Effector memory CD8-positive, alpha-beta T cell (primary cell): ENCODE results near the gene C1orf159.
"Not testable (repeated sequence)": the region's sequence is repeated elsewhere in the genome, so short reads cannot be mapped to it uniquely, and the experiment has no call there.

Experiments used
- ATAC-seq: fragments of 150-1000 bp; cut with Tn5 transposase; replicated peaks from 2 replicates; pipeline ENCODE4 v1.10.0; 2021; ENCODE audit warnings: mild to moderate bottlenecking, moderate library complexity
- DNase-seq, 3 experiments: peaks; one replicate each; pipeline ENCODE4 v3.0.0; 2021
- H3K27ac Mint-ChIP-seq, 2 donors: one replicate each; pipeline ENCODE4 v1.8.0; 2022; ENCODE audit warnings: mild to moderate bottlenecking in 2 of 2, mixed read lengths in 2 of 2, moderate library complexity in 2 of 2
- H3K27me3 Mint-ChIP-seq, 2 donors: one replicate each; pipeline ENCODE4 v1.8.0; 2022; ENCODE audit warnings: mixed read lengths in 2 of 2
- H3K36me3 Mint-ChIP-seq: one replicate; pipeline ENCODE4 v1.8.0; 2022; ENCODE audit warnings: mild to moderate bottlenecking, moderate library complexity, mixed read lengths; ENCODE audit not compliant: insufficient read depth
- H3K4me1 Mint-ChIP-seq, 2 donors: one replicate each; pipeline ENCODE4 v1.8.0; 2022; ENCODE audit warnings: low read depth in 2 of 2, mixed read lengths in 2 of 2
- H3K4me3 Mint-ChIP-seq, 2 donors: one replicate each; pipeline ENCODE4 v1.8.0; 2022; ENCODE audit warnings: mild to moderate bottlenecking in 2 of 2, mixed read lengths in 2 of 2, moderate library complexity in 2 of 2
- H3K9me3 Mint-ChIP-seq, 2 donors: one replicate each; pipeline ENCODE4 v1.8.0; 2022; ENCODE audit warnings: mixed read lengths in 2 of 2

C1orf159 gene

DNA sequence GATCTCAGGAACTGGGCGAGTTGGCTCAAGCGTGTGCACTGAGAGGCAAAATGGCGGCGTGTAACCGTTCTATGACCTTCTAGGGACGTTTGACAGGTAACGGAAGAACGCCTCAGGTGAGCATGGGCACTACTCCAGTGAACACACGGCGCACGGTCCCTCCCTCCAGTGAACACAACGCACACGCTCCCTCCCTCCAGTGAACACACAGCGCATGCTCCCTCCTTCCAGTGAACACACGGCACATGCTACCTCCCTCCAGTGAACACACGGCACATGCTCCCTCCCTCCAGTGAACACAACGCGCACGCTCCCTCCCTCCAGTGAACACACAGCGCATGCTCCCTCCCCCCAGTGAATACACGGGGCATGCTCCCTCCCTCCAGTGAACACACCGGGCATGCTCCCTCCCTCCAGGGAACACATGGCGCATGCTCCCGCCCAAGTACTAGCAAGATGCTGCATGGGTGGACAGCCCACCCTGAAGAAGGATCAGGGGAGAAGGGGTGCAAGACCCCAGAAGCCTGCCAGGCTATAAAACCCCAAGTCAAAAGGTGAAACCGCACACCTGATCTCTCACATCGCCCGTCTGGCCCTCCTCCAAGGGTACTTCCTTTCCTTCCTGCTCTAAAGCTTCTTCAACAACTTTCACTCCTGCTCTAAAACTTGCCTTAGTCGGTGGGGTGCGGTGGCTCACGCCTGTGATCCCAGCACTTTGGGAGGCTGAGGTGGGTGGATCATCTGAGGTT lies 3.5 kb downstream of the C1orf159 start:
- no peaks in the 10 kb centered on the region for H3K27me3 Mint-ChIP-seq
- ATAC-seq (no peak), DNase-seq (no peak)
- peaks cover 4% of the 10 kb centered on the region for H3K36me3 Mint-ChIP-seq
- no peak overlapping the region for H3K27ac Mint-ChIP-seq
- H3K4me1 Mint-ChIP-seq, result peaks cover 12 to 24% of the 10 kb centered on the region in 2 donors
- H3K9me3 Mint-ChIP-seq, result no peaks in the 10 kb centered on the region
- no peak overlapping the region for H3K4me3 Mint-ChIP-seq

DNA sequence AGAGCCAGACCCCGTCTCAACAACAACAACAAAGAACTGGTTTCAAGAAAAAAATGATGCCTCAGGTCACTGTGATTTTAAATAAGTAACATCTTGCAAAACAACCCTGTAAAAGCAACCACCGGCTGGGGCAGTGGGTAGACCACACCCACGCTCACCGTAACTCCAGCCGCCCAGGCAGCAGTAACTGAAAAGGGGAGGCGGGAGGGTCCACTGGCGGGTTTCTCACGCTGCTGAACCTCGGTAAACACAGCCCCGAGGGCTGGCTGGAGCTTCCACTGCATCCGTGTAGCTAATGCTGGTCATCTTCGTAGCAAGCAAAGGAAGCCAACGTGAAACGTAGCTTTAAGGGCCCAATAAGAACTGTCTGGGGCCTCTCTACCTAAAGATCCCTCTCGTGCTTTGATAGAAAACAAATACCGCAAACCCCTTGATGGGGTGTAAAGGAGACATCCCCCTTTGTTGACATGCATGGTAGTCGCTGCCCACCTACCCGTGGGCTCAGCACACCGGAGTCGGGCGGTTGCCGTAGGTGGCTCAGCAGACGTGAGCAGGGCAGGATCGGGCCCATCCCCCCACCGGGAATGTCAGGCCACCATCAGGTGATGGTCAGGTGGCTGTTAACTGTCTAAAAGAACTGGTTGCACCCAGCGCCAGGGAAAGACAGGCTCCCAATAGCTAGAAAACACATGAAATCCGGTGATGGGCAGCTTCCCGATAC lies 4.2 kb downstream of the C1orf159 start:
- ATAC-seq (no peak), DNase-seq (no peak)
- Mint-ChIP-seq H3K4me3 (no peak overlapping the region), H3K36me3 (peaks cover 4% of the 10 kb centered on the region), H3K27me3 (no peaks in the 10 kb centered on the region), H3K27ac (no peak overlapping the region), H3K4me1 (peaks cover 10 to 21% of the 10 kb centered on the region in 2 donors), H3K9me3 (no peaks in the 10 kb centered on the region)

DNA sequence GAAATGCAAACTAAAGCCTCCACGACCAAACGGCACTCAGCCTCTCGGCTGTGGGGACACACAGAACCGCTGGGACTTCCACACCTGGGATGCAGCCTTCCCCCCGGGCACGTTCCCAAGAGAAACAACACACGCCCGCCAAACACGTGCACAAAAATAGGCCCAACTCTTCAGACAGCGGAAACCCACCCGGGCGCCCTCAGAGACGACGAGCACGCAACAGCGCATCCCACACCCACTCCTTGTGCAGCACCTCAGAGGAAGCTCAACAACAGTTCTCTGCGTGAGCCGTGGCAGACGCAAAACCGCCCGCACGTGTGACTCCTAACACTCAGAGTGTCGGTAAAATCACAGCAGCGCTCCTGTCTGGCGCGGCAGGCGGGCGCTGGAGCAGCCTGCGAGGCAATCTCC lies 5.3 kb downstream of the C1orf159 start:
- no peaks in the 10 kb centered on the region for H3K27me3 Mint-ChIP-seq
- no peaks in the 10 kb centered on the region for H3K9me3 Mint-ChIP-seq

DNA sequence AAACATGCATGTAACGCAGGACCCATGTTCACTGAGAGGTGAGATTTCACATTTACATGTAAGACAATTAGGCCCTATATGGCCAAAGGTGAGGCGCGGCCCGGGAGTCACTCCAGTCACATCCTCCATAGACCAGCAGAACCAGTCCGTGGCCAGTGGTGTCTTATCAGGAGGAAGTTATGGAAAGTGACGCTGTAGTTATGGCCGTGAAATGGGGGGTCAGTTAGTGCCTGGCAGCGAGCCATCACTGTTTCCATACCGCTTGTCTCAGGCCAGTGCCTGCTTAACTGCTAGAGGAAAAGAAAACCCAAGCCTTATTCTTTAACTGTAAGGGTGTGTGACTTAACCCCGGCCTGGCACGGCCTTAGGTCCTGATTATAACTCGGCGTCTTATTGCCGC lies 6.1 kb downstream of the C1orf159 start:
- Mint-ChIP-seq H3K27me3 (no peaks in the 10 kb centered on the region), H3K4me3 (no peak overlapping the region), H3K9me3 (no peaks in the 10 kb centered on the region), H3K4me1 (peaks cover 7 to 13% of the 10 kb centered on the region in 2 donors), H3K27ac (no peak overlapping the region), H3K36me3 (peaks cover 4% of the 10 kb centered on the region)
- no peak for DNase-seq
- no peak for ATAC-seq

More for the DNA sequence above, 5.3 kb downstream of the C1orf159 start:
- no peak overlapping the region for H3K4me3 Mint-ChIP-seq
- peaks cover 4% of the 10 kb centered on the region for H3K36me3 Mint-ChIP-seq
- ATAC-seq, result no peak
- peaks cover 10 to 17% of the 10 kb centered on the region in 2 donors for H3K4me1 Mint-ChIP-seq
- no peak overlapping the region for H3K27ac Mint-ChIP-seq
- no peak for DNase-seq

DNA sequence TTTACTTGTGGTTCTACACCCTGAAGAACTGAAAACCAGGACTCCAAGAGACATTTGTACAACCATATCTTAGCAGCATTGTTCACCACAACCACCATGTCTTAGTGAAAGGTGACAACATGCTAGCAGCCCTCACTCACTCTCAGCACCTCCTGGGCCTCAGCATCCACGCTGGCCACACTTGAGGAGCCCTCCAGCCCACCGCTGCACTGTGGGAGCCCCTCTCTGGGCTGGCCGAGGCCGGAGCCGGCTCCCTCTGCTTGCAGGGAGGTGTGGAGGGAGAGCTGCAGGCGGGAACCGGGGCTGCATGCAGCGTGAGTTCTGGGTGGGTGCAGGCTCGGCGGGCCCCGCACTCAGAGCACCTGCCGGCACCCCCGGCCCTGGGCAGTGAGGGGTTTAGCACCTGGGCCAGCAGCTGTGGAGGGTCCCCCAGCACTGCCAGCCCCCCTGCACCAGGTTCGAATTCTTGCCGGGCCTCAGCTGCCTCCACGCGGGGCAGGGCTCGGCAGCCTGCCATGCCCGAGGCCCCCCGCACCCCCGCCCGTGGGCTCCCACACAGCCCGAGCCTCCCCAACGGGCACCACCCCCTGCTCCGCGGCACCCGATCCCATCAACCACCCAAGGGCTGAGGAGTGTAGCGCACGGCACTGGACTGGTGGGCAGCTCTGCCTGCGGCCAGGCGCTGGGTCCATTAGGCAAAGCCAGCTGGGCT lies 9.2 kb downstream of the C1orf159 start:
- H3K36me3 Mint-ChIP-seq, result peaks cover 3% of the 10 kb centered on the region

DNA sequence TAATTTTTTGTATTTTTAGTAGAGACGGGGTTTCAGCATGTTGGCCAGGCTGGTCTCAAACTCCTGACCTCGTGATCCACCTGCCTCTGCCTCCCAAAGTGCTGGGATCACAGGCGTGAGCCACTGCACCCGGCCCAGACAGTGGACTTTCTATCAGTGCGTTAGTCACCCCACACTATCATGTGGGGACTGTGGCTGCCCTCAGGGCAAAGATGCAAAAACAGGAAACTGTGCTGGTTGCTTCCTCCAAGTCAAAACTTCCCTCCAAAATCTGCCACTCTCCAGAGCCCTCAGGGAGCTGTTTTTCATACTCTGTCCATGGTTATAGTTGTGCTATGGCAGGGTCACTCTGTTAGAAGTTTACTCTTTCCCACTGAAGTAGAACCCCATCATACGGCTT lies 11.7 kb downstream of the C1orf159 start:
- ATAC-seq, H3K36me3 Mint-ChIP-seq, H3K9me3 Mint-ChIP-seq, H3K27me3 Mint-ChIP-seq, DNase-seq, H3K27ac Mint-ChIP-seq, H3K4me3 Mint-ChIP-seq: not testable (repeated sequence)
- peaks cover 15 to 22% of the 10 kb centered on the region in 2 donors for H3K4me1 Mint-ChIP-seq

More for the DNA sequence above, 9.2 kb downstream of the C1orf159 start:
- H3K4me1 Mint-ChIP-seq, result peaks cover 9 to 12% of the 10 kb centered on the region in 2 donors
- no peak overlapping the region for H3K27ac Mint-ChIP-seq
- no peak overlapping the region for H3K4me3 Mint-ChIP-seq
- no peak for DNase-seq
- H3K27me3 Mint-ChIP-seq, result no peaks in the 10 kb centered on the region
- no peak for ATAC-seq
- H3K9me3 Mint-ChIP-seq, result no peaks in the 10 kb centered on the region

DNA sequence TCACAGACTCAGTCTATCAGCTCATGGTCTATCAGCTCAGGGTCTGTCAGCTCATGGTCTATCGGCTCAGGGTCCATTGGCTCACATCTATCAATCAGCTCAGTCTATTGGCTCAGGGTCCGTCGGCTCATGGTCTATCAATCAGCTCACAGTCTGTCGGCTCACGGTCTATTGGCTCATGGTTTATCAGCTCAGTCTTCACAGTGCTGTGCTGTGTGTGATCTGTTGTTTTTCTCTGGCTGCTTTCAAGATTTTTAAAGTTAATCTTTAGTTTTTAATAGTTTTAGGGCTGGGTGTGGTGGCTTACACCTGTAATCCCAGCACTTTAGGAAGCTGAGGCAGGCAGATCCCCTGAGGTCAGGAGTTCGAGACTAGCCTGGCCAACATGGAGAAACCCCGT lies 14.4 kb downstream of the C1orf159 start:
- H3K4me1 Mint-ChIP-seq, result peaks cover 15 to 22% of the 10 kb centered on the region in 2 donors
- no peak overlapping the region for H3K4me3 Mint-ChIP-seq
- H3K27ac Mint-ChIP-seq, result no peak overlapping the region
- ATAC-seq, result no peak
- H3K9me3 Mint-ChIP-seq, result peaks cover 0 to 6% of the 10 kb centered on the region in 2 donors
- H3K27me3 Mint-ChIP-seq, result peaks cover 6 to 17% of the 10 kb centered on the region in 2 donors
- no peak for DNase-seq
- H3K36me3 Mint-ChIP-seq, result peaks cover 3% of the 10 kb centered on the region

DNA sequence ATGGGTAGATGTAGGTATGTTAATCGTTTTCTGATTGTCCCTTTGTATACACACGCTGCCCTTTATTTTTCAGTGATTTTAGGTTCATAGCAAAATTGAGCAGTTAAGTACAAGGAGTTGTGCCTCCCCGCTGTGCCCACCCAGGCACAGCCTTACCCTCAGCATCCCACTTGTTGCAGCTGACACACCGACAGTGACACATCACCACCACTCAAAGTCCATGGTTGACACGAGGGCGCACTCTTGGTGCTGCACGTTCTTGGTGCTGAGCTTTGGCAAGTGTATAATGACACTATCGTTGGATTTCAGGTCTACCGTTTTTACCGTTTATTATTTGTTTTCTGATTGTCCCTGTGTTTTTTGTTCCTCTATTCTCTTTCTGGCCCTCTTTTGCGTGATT lies 15.6 kb downstream of the C1orf159 start:
- Mint-ChIP-seq H3K9me3 (peaks cover 0 to 6% of the 10 kb centered on the region in 2 donors), H3K36me3 (peaks cover 3% of the 10 kb centered on the region), H3K4me1 (peaks cover 15 to 22% of the 10 kb centered on the region in 2 donors), H3K4me3 (no peak overlapping the region), H3K27me3 (peaks cover 6 to 17% of the 10 kb centered on the region in 2 donors), H3K27ac (no peak overlapping the region)
- no peak for DNase-seq
- ATAC-seq, result no peak

DNA sequence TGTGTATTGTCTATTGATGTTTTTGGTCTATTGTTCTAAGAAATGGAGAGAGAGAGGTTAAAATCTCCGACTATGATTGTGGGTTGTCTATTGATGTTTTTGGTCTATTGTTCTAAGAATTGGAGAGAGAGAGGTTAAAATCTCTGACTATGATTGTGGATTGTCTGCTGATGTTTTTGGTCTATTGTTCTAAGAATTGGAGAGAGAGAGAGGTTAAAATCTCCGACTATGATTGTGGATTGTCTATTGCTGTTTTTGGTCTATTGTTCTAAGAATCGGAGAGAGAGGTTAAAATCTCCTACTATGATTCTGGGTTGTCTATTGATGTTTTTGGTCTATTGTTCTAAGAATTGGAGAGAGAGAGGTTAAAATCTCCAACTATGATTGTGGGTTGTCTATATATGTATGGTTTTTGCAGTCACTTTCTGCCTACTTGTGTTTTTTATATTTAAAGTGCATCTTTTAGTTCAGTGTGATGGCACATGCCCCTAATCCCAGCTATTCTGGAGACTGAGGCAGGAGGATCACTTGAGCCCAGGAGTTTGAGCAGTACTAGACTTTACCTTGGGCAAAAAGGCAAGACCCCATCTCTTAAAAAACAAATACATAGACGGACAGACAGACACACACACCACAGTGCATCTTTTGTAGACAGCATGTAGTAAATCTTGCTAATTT lies 16.2 kb downstream of the C1orf159 start:
- peaks cover 3% of the 10 kb centered on the region for H3K36me3 Mint-ChIP-seq
- H3K27ac Mint-ChIP-seq, result peak overlapping the region in 1 of 2 donors; percentile 3
- ATAC-seq, result no peak
- DNase-seq, result no peak
- H3K27me3 Mint-ChIP-seq, result peaks cover 6 to 17% of the 10 kb centered on the region in 2 donors
- peak overlapping the region in 1 of 2 donors; percentile 3 for H3K4me3 Mint-ChIP-seq
- peaks cover 15 to 22% of the 10 kb centered on the region in 2 donors for H3K4me1 Mint-ChIP-seq
- peaks cover 0 to 6% of the 10 kb centered on the region in 2 donors for H3K9me3 Mint-ChIP-seq

DNA sequence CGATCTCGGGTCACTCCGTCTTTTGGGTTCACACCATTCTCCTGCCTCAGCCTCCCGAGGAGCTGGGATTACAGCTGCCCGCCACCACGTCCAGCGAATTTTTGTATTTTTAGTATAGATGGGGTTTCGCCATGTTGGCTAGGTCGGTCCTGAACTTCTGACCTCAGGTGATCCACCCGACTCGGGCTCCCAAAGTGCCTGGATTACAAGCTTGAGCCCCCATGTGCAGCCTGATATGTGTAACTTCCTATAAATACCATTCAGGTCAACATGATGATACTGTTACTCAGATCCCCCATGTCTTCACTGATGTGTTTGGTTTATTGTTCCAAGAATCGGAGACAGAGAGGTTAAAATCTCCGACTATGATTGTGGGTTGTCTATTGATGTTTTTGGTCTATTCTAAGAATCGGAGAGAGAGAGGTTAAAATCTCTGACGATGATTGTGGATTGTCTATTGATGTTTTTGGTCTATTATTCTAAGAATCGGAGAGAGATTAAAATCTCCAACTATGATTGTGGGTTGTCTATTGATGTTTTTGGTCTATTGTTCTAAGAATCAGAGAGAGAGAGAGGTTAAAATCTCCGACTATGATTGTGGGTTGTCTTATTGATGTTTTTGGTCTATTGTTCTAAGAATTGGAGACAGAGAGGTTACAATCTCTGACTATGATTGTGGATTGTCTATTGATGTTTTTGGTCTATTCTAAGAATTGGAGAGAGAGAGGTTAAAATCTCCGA lies 17.0 kb downstream of the C1orf159 start:
- peak overlapping the region in 1 of 2 donors; percentile 3 for H3K4me3 Mint-ChIP-seq
- ATAC-seq (no peak), DNase-seq (no peak)
- H3K27ac Mint-ChIP-seq, result peak overlapping the region in 1 of 2 donors; percentile 3
- H3K9me3 Mint-ChIP-seq, result peaks cover 0 to 6% of the 10 kb centered on the region in 2 donors
- H3K4me1 Mint-ChIP-seq, result peaks cover 9 to 16% of the 10 kb centered on the region in 2 donors
- peaks cover 3% of the 10 kb centered on the region for H3K36me3 Mint-ChIP-seq
- peaks cover 6 to 17% of the 10 kb centered on the region in 2 donors for H3K27me3 Mint-ChIP-seq

DNA sequence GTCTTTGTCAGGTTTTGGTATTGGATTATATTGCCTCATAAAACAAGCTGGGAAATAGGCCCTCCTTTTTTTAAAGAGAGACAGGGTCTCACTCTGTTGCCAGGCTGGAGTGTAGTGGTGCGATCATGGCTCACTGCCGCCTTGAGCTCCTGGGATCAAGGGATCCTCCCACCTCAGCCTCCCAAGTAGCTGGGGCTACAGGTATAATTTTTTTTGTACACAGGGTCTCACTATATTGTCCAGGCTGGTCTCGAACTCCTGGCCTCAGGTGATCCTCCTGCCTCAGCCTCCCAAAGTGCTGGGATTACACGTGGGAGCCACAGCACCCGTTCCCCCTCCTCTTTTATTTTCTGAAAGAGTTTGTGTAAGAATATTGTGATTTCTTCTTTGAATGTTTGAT lies 19.8 kb downstream of the C1orf159 start:
- Mint-ChIP-seq H3K27me3 (peaks cover 6 to 17% of the 10 kb centered on the region in 2 donors), H3K4me1 (peaks cover 9 to 19% of the 10 kb centered on the region in 2 donors)
- not testable (repeated sequence) for DNase-seq, ATAC-seq, H3K9me3 Mint-ChIP-seq, H3K4me3 Mint-ChIP-seq, H3K36me3 Mint-ChIP-seq, H3K27ac Mint-ChIP-seq

DNA sequence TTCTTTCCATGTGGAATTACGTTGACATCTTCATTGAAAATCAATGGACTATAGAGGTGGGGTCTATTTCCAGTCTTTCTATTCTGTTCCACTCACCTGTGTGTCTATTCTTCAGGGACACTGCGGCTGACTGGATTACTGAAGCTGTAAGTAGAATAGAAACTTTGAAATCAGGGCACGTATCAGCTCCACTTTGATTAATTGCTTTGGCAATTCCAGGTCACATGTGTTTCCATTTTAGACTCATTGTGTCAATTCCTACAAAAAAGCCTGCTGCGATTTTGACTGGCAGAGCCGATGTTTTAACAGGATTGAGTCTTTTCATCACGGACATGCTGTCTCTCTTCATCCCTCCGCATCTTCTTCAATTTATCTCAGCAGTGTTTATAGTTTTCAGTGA lies 20.9 kb downstream of the C1orf159 start:
- no peak overlapping the region for H3K4me3 Mint-ChIP-seq
- H3K36me3 Mint-ChIP-seq, result no peaks in the 10 kb centered on the region
- H3K27me3 Mint-ChIP-seq, result peaks cover 6 to 16% of the 10 kb centered on the region in 2 donors
- ATAC-seq (no peak), DNase-seq (no peak)
- no peaks in the 10 kb centered on the region for H3K9me3 Mint-ChIP-seq
- H3K27ac Mint-ChIP-seq, result no peak overlapping the region
- H3K4me1 Mint-ChIP-seq, result peaks cover 9 to 16% of the 10 kb centered on the region in 2 donors
